GM20431 (cell line): ENCODE measurements around the gene KRT82.
"Not testable (repeated sequence)": the region's sequence is repeated elsewhere in the genome, so short reads cannot be mapped to it uniquely, and the experiment has no call there.

Experiments
- in situ Hi-C: fragments of 300-500 bp; cut with MseI, MboI; formaldehyde crosslinking; loops from one replicate; pipeline ENCODE4 v1.15.0; 2020; ENCODE audit warnings: low sequenced_read_pairs; ENCODE audit not compliant: unreplicated experiment

Gene KRT82

GRCh38 chr12:52351196-52352059 lies 54.7 kb downstream of the KRT82 start:
- in situ Hi-C loops, result loop anchor here (25.0 kb wide), 1 partner anchor 636 kb away; no protein-coding TSS in a partner anchor

GRCh38 chr12:52350786-52351185 lies 55.3 kb downstream of the KRT82 start:
- in situ Hi-C loops, result loop anchor here (25.0 kb wide), 1 partner anchor 637 kb away; no protein-coding TSS in a partner anchor

DNA sequence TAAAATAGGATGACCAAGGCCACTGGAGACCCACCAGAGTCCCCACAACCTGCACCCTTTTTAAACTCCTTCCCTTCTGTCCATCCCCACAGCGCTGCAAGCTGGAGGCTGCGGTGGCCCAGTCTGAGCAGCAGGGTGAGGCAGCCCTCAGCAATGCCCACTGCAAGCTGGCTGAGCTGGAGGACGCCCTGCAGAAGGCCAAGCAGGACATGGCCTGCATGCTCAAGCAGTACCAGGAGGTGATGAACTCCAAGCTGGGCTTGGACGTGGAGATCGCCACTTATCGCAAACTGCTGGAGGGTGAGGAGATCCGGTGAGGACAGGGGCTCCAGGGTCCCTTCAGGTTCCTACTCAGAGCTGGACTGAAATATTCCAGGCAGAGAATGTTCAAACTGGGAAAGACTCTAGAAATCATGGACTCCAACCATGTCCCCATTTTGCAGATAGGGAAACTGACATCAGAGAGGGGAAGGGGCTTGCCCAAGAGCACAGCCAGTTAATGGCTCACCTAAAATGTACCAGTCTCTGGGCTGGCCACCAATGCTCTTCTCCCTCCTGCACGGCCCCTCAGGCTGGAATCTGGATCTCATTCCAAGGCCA lies 56.0 kb downstream of the KRT82 start:
- in situ Hi-C loops, result loop anchor here (25.0 kb wide), 1 partner anchor 637 kb away; no protein-coding TSS in a partner anchor

DNA sequence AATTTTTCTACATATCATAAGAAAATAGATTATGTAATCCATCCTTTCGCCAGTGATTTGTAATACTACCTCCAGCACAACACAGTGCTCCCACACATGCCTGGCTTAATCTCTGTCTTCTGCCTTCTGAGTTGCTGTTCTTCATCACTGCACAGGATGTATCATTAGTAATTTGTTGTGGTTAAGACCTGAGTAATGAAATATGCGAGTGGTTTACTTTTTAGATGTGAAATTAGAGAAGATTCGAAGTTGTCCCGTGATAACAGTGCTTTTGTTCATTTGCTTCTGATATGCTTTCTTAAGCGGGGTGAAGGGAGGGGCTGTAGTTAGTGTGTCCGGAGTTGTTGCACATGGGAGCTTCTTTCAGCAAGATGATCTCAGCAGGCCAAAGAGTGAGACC lies 56.9 kb downstream of the KRT82 start:
- in situ Hi-C loops, result no loop called here

DNA sequence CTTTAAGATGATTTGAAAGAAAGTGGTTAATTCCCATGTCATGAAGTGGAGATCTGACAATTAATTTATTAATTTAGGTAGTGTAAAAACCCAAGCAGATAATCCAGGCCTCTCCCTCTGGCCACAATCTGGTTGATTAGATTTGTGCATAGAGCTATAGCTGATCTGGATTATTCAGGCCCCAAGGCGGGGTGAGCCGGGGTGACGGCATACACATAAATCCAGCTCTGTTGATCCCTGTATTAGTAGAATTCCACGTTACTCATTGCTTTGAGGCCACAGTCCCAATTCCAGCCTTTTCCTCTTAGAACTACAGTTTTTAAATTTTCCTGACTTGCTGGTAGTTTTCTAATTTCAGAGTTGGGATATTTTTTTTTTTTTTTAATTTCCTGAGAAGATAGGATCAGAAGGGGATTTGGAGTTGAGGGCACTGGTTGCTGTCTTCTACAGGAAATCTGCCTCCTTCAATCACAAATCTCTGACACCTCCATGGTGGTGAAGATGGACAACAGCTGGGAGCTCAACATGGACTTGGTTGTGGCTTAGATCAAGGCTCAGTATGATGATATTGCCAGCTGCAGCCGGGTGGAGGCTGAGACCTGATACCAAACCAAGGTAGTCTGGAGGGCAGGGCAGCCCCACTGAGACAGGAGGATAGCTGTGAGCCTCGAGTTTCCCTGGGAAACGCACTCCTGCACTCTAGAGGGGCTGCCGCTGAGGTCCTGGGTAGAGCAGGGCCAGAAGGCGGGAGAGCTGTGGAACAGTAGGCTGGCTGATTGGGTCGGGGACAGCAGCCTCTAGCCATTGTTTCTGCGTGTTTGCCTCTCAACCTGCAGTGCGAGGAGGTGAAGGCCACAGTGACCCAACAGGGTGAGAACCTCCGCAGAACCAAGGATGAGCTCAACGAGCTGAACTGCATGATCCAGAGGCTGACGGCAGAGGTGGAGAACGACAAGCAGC lies 58.3 kb downstream of the KRT82 start:
- in situ Hi-C loops, result no loop called here

DNA sequence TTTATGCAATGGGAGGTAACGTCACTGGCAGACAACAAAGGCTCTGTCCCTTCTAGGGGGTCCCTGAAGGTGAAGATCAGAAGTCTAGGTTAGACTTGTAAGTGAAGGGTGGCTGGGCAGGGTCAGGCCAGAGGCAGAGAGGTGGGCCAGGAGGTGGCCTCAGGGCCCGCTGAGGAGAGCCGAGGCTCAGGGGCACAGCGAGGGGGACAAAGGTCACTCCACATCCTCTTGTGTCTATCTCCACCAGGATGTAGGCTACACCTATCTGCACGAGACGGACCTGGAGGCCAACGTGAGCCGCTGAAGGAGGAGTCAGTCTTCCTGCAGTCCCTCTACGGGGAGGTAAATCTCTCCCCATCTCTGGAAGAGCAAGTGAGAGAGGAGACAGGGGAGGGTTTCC lies 59.1 kb downstream of the KRT82 start:
- in situ Hi-C loops, result no loop called here

DNA sequence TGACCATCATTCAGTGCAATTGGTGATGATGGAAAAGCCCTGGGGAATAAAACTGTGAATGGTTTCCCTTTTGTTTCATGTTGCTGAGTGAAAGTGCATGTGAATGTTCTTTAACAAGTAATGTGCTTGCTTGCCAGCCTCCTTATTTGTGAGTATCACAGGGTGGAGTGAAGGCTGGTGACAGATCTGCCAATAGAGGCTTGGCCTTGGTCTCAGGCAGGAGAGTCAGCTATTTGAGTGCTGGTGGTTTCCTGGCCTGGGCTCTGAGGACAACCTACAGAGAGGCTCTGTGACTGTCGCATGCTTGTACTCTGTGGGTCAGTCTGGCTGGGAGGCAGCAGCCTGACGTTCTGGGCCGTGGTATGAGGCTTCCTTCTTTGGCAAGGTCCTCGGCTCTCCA lies 59.5 kb downstream of the KRT82 start:
- in situ Hi-C loops, result no loop called here

- in situ Hi-C loops, result not testable (repeated sequence)
Observed at GRCh38 chr12:52345041-52345440, 61.1 kb downstream of the KRT82 start.

DNA sequence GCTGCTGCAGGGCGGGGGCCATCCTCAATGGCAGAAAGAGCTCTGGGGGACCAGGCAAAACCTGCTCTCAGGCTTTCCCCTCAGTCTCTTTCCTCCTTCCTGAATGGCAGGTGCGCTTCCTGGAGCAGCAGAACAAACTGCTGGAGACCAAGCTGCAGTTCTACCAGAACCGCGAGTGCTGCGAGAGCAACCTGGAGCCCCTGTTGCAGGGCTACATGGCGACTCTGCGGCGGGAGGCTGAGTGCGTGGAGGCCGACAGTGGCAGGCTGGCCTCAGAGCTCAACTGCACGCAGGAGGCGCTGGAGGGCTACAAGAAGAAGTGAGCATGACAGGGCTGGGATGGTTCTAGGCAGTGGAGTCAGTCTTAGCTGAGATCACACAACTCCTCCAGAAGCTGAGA lies 62.0 kb downstream of the KRT82 start:
- in situ Hi-C loops, result no loop called here
